ENCODE measurements around the gene CUEDC1. TPM values are rescaled to one million over a fixed set of nuclear protein-coding genes. Genes with fewer than 3 reads are reported as not detected.
A peak's percentile ranks its signal among the peaks of the same experiment; 100 is the strongest.

The CUEDC1 gene
- total and polyA plus RNA-seq, 2 of the 13 experiments (the other 11 are each of a cell fraction or from before 2014, with no cell fraction given) = 7.4 to 12.9 TPM

GRCh38 chr17:57938061-57938502 lies 17.1 kb downstream of the CUEDC1 start (continued):
- TF ChIP-seq HMGXB4 (CRISPR knock-in tag; IDR thresholded peaks at IDR 0.05; ENCODE audit: borderline replicate concordance in 1 of 2, low read depth in 1 of 2) = 0 out of 4 replicates have a peak, but pooled peaks of 1 of the 2 experiments have one; percentile 43
- no peak for TF ChIP-seq ZNF354B (CRISPR knock-in tag; IDR thresholded peaks at IDR 0.05)
- no peak for TF ChIP-seq DZIP1 (CRISPR knock-in tag; IDR thresholded peaks at IDR 0.05)
- no peak for TF ChIP-seq ZNF550 (CRISPR knock-in tag; IDR thresholded peaks at IDR 0.05; ENCODE audit: borderline replicate concordance)
- TF ChIP-seq SRSF9 (IDR thresholded peaks at IDR 0.05; ENCODE audit: borderline replicate concordance, insufficient read depth, low read depth, low read length, poor library complexity, severe bottlenecking) = no peak
- 0 out of 2 replicates have a peak, but pooled peaks have one; percentile 44 for TF ChIP-seq TSC22D2 (CRISPR knock-in tag; IDR thresholded peaks at IDR 0.05; ENCODE audit: borderline replicate concordance)
- no peak for TF ChIP-seq ZNF574 (CRISPR knock-in tag; IDR thresholded peaks at IDR 0.05)
- TF ChIP-seq ZNF567 (CRISPR knock-in tag; IDR thresholded peaks at IDR 0.05; ENCODE audit: borderline replicate concordance) = no peak
- peak; percentile 71; the same call in 1 of the 2 replicates for TF ChIP-seq AHDC1 (CRISPR knock-in tag; IDR thresholded peaks at IDR 0.05; ENCODE audit: borderline replicate concordance)
- TF ChIP-seq ZFP36 (IDR thresholded peaks at IDR 0.05; ENCODE audit: borderline replicate concordance, low read depth, low read length, partially characterized antibody) = no peak
- TF ChIP-seq ZSCAN29 (CRISPR knock-in tag; conservative IDR thresholded peaks at IDR 0.05) = no peak
- TF ChIP-seq U2AF2 (IDR thresholded peaks at IDR 0.05; ENCODE audit: low read depth, low read length) = no peak
- peak; percentile 80 for TF ChIP-seq NR2F6 (IDR thresholded peaks at IDR 0.05)
- TF ChIP-seq NR2F6 (CRISPR knock-in tag; IDR thresholded peaks at IDR 0.05) = peak; percentile 68
- peak; percentile 71; the same call in 1 of the 2 replicates for TF ChIP-seq MLX (CRISPR knock-in tag; IDR thresholded peaks at IDR 0.05)

All from HepG2 (cell line).